Skeletal muscle tissue (tissue), 4 donors: ENCODE measurements around the gene IRX4. TPM values are rescaled to one million over a fixed set of nuclear protein-coding genes. Genes with fewer than 3 reads are reported as not detected.

Experiments used
- H3K27ac ChIP-seq: one replicate; pipeline ENCODE4 v1.7.0; 2013; ENCODE audit warnings: mild to moderate bottlenecking, low read depth, low read length, inconsistent platforms
- H3K27me3 ChIP-seq, 3 donors: one replicate each; pipeline ENCODE4 v1.7.0; 2013; ENCODE audit warnings: low read length in 3 of 3; ENCODE audit not compliant: control insufficient read depth in 3 of 3, insufficient read depth in 3 of 3
- H3K36me3 ChIP-seq, 3 donors: one replicate each; pipeline ENCODE4 v1.7.0; 2013; ENCODE audit warnings: low read length in 3 of 3; ENCODE audit not compliant: control insufficient read depth in 3 of 3, insufficient read depth in 3 of 3
- H3K4me1 ChIP-seq, 3 donors: one replicate each; pipeline ENCODE4 v1.7.0; 2013; ENCODE audit warnings: low read length in 3 of 3, mild to moderate bottlenecking in 3 of 3; ENCODE audit not compliant: control insufficient read depth in 3 of 3, insufficient read depth in 3 of 3
- H3K4me3 ChIP-seq, 3 donors: one replicate each; pipeline ENCODE4 v1.7.0; 2013; ENCODE audit warnings: low read length in 3 of 3
- H3K9ac ChIP-seq, 3 donors: one replicate each; pipeline ENCODE4 v1.7.0; 2013; ENCODE audit warnings: low read length in 3 of 3, mild to moderate bottlenecking in 3 of 3, moderate library complexity in 2 of 3, low read depth in 1 of 3
- H3K9me3 ChIP-seq, 3 donors: one replicate each; pipeline ENCODE4 v1.7.0; 2013; ENCODE audit warnings: low read length in 3 of 3; ENCODE audit not compliant: control insufficient read depth in 3 of 3
- total RNA-seq: library from RNA; depleted of rRNA; stranded (reverse); fragments of >200 nt; gene quantifications from one replicate; pipeline ENCODE4 v1.2.3, GENCODE V29; 2014
- donor health status: Osteomylitis.

IRX4 gene
- total RNA-seq, 1 donor from 2014 or later, result under 0.01 TPM

DNA sequence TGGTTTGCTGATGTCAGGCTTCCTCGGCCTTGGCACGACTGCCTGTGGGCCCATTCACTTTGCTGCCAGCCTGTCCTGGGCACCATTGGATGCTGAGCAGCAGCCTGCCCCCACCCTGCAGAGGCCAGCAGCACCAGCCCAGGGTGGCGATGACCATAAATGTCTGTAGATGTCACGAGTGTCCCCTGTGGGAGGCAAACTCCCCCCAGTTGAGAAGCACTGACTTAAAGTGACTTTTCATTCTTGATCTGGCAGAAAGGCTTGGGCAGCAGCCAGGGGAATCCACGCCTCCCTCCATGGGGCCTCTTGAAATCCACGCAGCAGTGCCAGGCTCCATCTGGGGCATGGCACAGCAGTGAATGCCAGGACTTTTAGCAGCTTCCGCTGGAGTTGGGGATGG is 21.8 kb downstream of the IRX4 start:
- Histone ChIP-seq H3K9me3 (no peaks in the 10 kb centered on the region), H3K36me3 (no peaks in the 10 kb centered on the region), H3K4me1 (no peaks in the 10 kb centered on the region), H3K27me3 (peaks cover 25 to 48% (median 44%) of the 10 kb centered on the region in 3 donors), H3K9ac (no peak overlapping the region), H3K4me3 (no peak overlapping the region), H3K27ac (no peak overlapping the region)

GRCh38 chr5:1860021-1860610 is 22.6 kb downstream of the IRX4 start:
- Histone ChIP-seq H3K27me3 (peaks cover 32 to 47% (median 45%) of the 10 kb centered on the region in 3 donors), H3K9ac (no peak overlapping the region), H3K9me3 (no peaks in the 10 kb centered on the region), H3K27ac (no peak overlapping the region), H3K4me3 (no peak overlapping the region), H3K36me3 (no peaks in the 10 kb centered on the region), H3K4me1 (no peaks in the 10 kb centered on the region)

DNA sequence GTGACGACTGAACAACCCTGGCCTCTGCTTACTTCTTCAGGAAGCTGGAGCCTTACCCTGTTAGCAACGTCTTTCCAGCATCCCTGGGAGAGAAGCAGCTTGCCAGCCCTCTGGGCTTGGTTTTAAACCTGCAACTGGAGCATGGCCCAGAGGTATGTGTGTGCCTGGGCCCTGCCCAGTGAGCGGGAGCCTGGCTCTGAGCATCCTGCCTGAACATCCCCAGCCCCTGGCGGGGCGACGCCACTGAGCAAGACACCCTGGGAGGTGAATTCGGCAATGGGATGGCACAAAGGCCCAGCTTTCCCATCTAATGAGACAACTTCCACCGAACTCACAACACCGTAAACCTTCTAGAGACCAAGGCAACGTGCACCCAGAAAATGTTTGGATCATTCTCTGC is 23.6 kb downstream of the IRX4 start:
- Histone ChIP-seq H3K4me1 (no peaks in the 10 kb centered on the region), H3K4me3 (no peak overlapping the region), H3K9me3 (no peaks in the 10 kb centered on the region), H3K9ac (no peak overlapping the region), H3K36me3 (no peaks in the 10 kb centered on the region), H3K27ac (no peak overlapping the region), H3K27me3 (peaks cover 31 to 49% (median 46%) of the 10 kb centered on the region in 3 donors)

DNA sequence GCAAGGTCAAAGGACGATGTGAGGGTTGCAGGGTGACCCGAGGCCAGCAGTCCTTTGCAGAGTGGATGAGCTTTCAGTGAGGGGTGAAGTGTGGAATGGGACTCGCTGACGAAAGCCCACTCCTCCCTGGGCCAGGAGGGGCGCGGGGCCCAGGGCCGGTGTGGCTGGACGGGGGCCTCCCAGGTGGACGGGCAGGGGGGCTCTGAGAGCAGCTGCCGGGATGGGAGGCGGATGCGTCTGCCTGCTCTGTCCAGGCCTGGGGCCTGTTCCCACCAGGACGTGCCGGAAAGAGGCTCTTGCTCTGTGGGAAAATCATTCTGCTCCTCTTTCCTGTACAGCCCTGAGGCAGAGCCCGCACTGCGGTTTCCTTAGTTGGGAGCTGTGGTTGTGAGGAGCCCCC is 24.3 kb downstream of the IRX4 start:
- Histone ChIP-seq H3K9me3 (no peaks in the 10 kb centered on the region), H3K36me3 (no peaks in the 10 kb centered on the region), H3K9ac (no peak overlapping the region), H3K4me3 (no peak overlapping the region), H3K27ac (no peak overlapping the region), H3K27me3 (peaks cover 35 to 48% (median 46%) of the 10 kb centered on the region in 3 donors), H3K4me1 (no peaks in the 10 kb centered on the region)

DNA sequence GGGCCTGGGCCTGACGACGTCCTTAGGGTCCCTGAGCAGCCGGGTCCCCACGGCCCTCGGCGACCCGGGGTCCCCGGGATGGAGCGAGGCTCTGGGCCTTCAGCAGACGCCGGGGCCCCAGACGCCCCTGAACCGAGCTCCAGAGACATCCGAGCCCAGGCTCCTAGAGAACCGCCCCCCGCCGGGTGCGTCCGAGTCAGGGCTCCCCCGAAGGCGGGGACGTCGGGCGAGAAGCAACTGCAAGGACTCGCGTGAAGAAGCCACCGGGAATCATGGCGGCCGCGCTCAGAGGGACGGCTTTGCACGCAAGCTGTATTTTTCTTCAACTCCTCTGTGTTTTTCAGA is 25.5 kb downstream of the IRX4 start:
- Histone ChIP-seq H3K9me3 (no peaks in the 10 kb centered on the region), H3K27ac (no peak overlapping the region), H3K36me3 (no peaks in the 10 kb centered on the region), H3K27me3 (peaks cover 39 to 53% (median 46%) of the 10 kb centered on the region in 3 donors), H3K4me1 (no peaks in the 10 kb centered on the region), H3K9ac (no peak overlapping the region), H3K4me3 (no peak overlapping the region)

DNA sequence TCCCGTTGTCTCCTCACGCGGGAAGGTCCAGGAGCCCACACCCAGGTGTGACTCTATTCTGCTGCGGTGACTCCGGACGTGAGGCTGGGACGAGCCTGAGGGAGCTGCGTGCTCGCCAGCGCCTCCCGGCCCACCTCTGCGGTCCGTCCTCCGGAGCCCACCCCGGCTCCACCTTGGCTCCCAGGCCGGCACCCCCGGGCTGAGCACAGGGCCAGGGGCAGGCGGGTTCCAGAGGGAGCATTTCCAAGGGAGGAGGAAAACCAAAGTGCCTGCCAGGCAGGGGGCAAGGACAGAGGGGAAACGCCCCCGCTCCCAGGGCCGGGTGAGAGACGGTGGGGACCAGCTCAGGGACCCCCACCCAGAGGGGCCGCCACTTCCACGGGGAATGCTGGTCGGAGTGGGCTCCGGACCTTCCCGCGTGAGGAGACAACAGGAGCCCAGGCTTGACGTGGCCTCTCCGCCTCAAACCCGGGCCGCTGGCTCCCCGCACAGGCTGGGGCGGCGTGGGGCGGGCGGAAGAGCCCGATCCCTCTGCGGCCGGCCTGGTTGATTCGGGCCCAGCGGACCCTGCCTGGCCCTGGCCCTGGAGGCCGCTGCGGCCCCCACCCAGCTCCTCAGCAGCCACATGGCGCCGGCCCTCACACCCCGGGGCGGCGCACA is 26.0 kb downstream of the IRX4 start:
- no peak overlapping the region for H3K27ac ChIP-seq
- no peak overlapping the region for H3K4me3 ChIP-seq
- peaks cover 42 to 57% (median 45%) of the 10 kb centered on the region in 3 donors for H3K27me3 ChIP-seq
- no peak overlapping the region for H3K9ac ChIP-seq
- H3K4me1 ChIP-seq, result peaks cover 0 to 1% (median 0%) of the 10 kb centered on the region in 3 donors
- H3K36me3 ChIP-seq, result no peaks in the 10 kb centered on the region
- H3K9me3 ChIP-seq, result no peaks in the 10 kb centered on the region

GRCh38 chr5:1855596-1855995 is 27.1 kb downstream of the IRX4 start:
- Histone ChIP-seq H3K4me1 (peaks cover 0 to 4% (median 0%) of the 10 kb centered on the region in 3 donors), H3K27ac (no peak overlapping the region), H3K9ac (no peak overlapping the region), H3K4me3 (no peak overlapping the region), H3K27me3 (peaks cover 40 to 63% (median 55%) of the 10 kb centered on the region in 3 donors), H3K36me3 (no peaks in the 10 kb centered on the region), H3K9me3 (no peaks in the 10 kb centered on the region)

- Histone ChIP-seq H3K36me3 (no peaks in the 10 kb centered on the region), H3K9ac (no peak overlapping the region), H3K27ac (no peak overlapping the region), H3K4me1 (peaks cover 0 to 4% (median 0%) of the 10 kb centered on the region in 3 donors), H3K4me3 (no peak overlapping the region), H3K9me3 (no peaks in the 10 kb centered on the region), H3K27me3 (peaks cover 44 to 66% (median 60%) of the 10 kb centered on the region in 3 donors)
These were observed 27.6 kb downstream of the IRX4 start for GRCh38 chr5:1855075-1855474.

DNA sequence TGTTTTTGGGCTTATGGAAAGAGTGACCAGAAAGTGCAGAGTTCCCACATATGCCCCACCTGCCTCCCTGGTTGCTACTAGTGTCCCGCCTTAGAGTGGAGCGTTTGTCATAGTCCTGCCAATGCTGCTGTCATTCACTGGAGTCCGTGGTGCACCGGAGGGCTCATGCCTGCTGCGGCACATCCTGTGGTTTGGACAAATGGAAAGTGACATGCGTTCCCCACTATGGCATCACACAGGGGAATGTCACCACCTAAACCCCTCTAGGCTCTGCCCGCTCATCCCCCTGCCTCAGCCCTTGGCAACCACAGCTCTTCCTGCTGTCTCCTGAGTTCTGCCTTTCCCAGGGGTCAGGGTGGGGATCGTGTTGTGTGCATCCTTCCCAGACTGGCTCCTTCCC is 29.2 kb downstream of the IRX4 start:
- Histone ChIP-seq H3K9me3 (no peaks in the 10 kb centered on the region), H3K4me1 (peaks cover 0 to 4% (median 0%) of the 10 kb centered on the region in 3 donors), H3K27me3 (peaks cover 57 to 75% (median 74%) of the 10 kb centered on the region in 3 donors), H3K4me3 (no peak overlapping the region), H3K36me3 (no peaks in the 10 kb centered on the region), H3K9ac (no peak overlapping the region), H3K27ac (no peak overlapping the region)

- H3K27ac ChIP-seq, result no peak overlapping the region
- H3K4me3 ChIP-seq, result no peak overlapping the region
- no peaks in the 10 kb centered on the region for H3K36me3 ChIP-seq
- H3K9me3 ChIP-seq, result no peaks in the 10 kb centered on the region
- H3K4me1 ChIP-seq, result peaks cover 0 to 4% (median 0%) of the 10 kb centered on the region in 3 donors
- H3K9ac ChIP-seq, result no peak overlapping the region
- H3K27me3 ChIP-seq, result peaks cover 62 to 84% (median 74%) of the 10 kb centered on the region in 3 donors
These were observed 30.3 kb downstream of the IRX4 start for GRCh38 chr5:1852324-1852947.
